Endothelial cell of umbilical vein (primary cell): ENCODE measurements around the gene INPP5A. TPM values are rescaled to one million over a fixed set of nuclear protein-coding genes. Genes with fewer than 3 reads are reported as not detected.

Experiments used
- BruUV-seq: library from RNA; stranded (reverse); fragments of 400-500 nt; replicated peaks from 2 replicates; lab custom pipeline; 2021; lab: Mats Ljungman, UMichigan
- CTCF ChIA-PET: fragments of 300-600, 350-600 bp; sonication (Branson Sonifier 250); formaldehyde crosslinking; loops from one replicate; lab custom pipeline; 2021; ENCODE audit warnings: antibody characterized with exemption, inconsistent platforms; lab: Charles Lee
- POLR2A ChIA-PET: fragments of 300-600, 350-600 bp; sonication (Branson Sonifier 250); formaldehyde crosslinking; loops from one replicate; lab custom pipeline; 2021; ENCODE audit warnings: antibody characterized with exemption, inconsistent platforms; lab: Charles Lee
- DNase-seq: peaks from one replicate; pipeline ENCODE4 v3.0.0-alpha.2; 2011; ENCODE audit warnings: low read depth, low spot score
- FAIRE-seq: peaks from 2 replicates; lab custom pipeline; 2011; peaks lifted over from hg19 to GRCh38; lab: Jason Lieb, UNC
- H2AFZ ChIP-seq: 2 replicates; pipeline ENCODE4 v1.6.0; 2012; ENCODE audit warnings: low read depth, low read length, control low read depth, inconsistent platforms
- H3K27ac ChIP-seq: 2 replicates; pipeline ENCODE4 v1.5.1; 2011; ENCODE audit warnings: low read depth, mild to moderate bottlenecking, control low read depth, low read length, moderate library complexity; ENCODE audit not compliant: insufficient read depth
- H3K27me3 ChIP-seq, 2 experiments: 2 replicates each; pipeline versions ENCODE4 v1.6.0 to v1.6.1; 2011; ENCODE audit warnings: low read length in 2 of 2, mixed read lengths in 1 of 2; ENCODE audit not compliant: control insufficient read depth in 2 of 2, insufficient read depth in 2 of 2
- H3K36me3 ChIP-seq, 2 experiments: 2 replicates in 1 of 2; 3 replicates in 1 of 2; pipeline ENCODE4 v1.5.1; 2011; ENCODE audit warnings: low read length in 2 of 2, mild to moderate bottlenecking in 1 of 2, moderate library complexity in 1 of 2; ENCODE audit not compliant: control insufficient read depth in 2 of 2, insufficient read depth in 2 of 2; ENCODE audit errors: extremely low read depth in 1 of 2
- H3K4me1 ChIP-seq: 3 replicates; pipeline ENCODE4 v1.5.1; 2011; ENCODE audit warnings: mild to moderate bottlenecking, low read length; ENCODE audit not compliant: control insufficient read depth, insufficient read depth; ENCODE audit errors: extremely low read depth
- H3K4me2 ChIP-seq: 2 replicates; pipeline ENCODE4 v1.6.1; 2011; ENCODE audit warnings: low read length, control low read depth, mixed read lengths; ENCODE audit not compliant: insufficient read depth
- H3K4me3 ChIP-seq, 3 experiments: fragments of 200-600 bp in 1 of 3; sonication (generic), shearing (Covaris generic) in 1 of 3; replicated peaks in 1 of 3; 2 replicates each; pipeline ENCODE4 v1.5.1; 2011 to 2016; ENCODE audit warnings: control low read depth in 3 of 3, low read length in 3 of 3, mild to moderate bottlenecking in 2 of 3, inconsistent platforms in 1 of 3, low read depth in 1 of 3, moderate library complexity in 1 of 3; ENCODE audit not compliant: insufficient read depth in 1 of 3
- H3K79me2 ChIP-seq: 2 replicates; pipeline ENCODE4 v1.6.0; 2012; ENCODE audit warnings: low read length, inconsistent platforms; ENCODE audit not compliant: control insufficient read depth, insufficient read depth
- H3K9ac ChIP-seq: replicated peaks from 2 replicates; pipeline ENCODE3; 2011; ENCODE audit warnings: low read length, control low read depth; ENCODE audit not compliant: insufficient read depth; ENCODE audit errors: extremely low read depth
- H3K9me1 ChIP-seq: replicated peaks from 3 replicates; pipeline ENCODE4 v1.6.0; 2011; ENCODE audit warnings: mild to moderate bottlenecking, low read length; ENCODE audit not compliant: control insufficient read depth, insufficient read depth; ENCODE audit errors: extremely low read depth
- H3K9me3 ChIP-seq: replicated peaks from 2 replicates; pipeline ENCODE4 v1.5.1; 2012; ENCODE audit warnings: low read length, inconsistent platforms; ENCODE audit not compliant: control insufficient read depth, insufficient read depth
- H4K20me1 ChIP-seq: replicated peaks from 2 replicates; pipeline ENCODE3; 2011; ENCODE audit warnings: mild to moderate bottlenecking, low read length; ENCODE audit not compliant: control insufficient read depth, insufficient read depth; ENCODE audit errors: extremely low read depth
- EZH2 ChIP-seq: IDR thresholded peaks from 2 replicates; pipeline ENCODE4 v1.6.1; 2012; ENCODE audit warnings: borderline replicate concordance, low read depth, mild to moderate bottlenecking, moderate library complexity, low read length, inconsistent platforms; ENCODE audit not compliant: severe bottlenecking
- FOS ChIP-seq: IDR thresholded peaks from 2 replicates; pipeline ENCODE4 v1.6.1; 2011; ENCODE audit warnings: mild to moderate bottlenecking, low read length, moderate library complexity, borderline replicate concordance; ENCODE audit not compliant: insufficient read depth
- GATA2 ChIP-seq: IDR thresholded peaks from 2 replicates; pipeline ENCODE4 v1.7.0; 2011; ENCODE audit warnings: low read depth, mild to moderate bottlenecking, moderate library complexity, mixed read lengths, low read length; ENCODE audit not compliant: insufficient read length, insufficient read depth
- JUN ChIP-seq: IDR thresholded peaks from 2 replicates; pipeline ENCODE4 v1.6.1; 2011; ENCODE audit warnings: borderline replicate concordance, low read depth; ENCODE audit not compliant: insufficient read length, insufficient read depth
- MYC ChIP-seq: IDR thresholded peaks from one replicate; pipeline ENCODE4 v1.6.1; 2011; ENCODE audit warnings: mild to moderate bottlenecking, low read depth, low read length
- POLR2A ChIP-seq: IDR thresholded peaks from 2 replicates; pipeline ENCODE4 v1.6.1; 2012; ENCODE audit warnings: low read depth, mild to moderate bottlenecking, control low read depth, low read length
- POLR2AphosphoS5 ChIP-seq: IDR thresholded peaks from 2 replicates; pipeline ENCODE4 v1.6.1; 2012; ENCODE audit warnings: low read depth, mild to moderate bottlenecking, control low read depth, low read length, moderate library complexity; ENCODE audit not compliant: insufficient read depth
- dilution Hi-C: fragments of 300-500 bp; cut with MboI; formaldehyde crosslinking; loops from one replicate; pipeline ENCODE4 v1.15.0; 2019; ENCODE audit warnings: low sequenced_read_pairs; ENCODE audit not compliant: extremely low pct_ligation_motif_present
- intact Hi-C: fragments of 100-400 bp; cut with micrococcal nuclease; formaldehyde crosslinking; loops from one replicate; pipeline ENCODE4 v1.10.0; 2022
- polyA plus RNA-seq, 4 experiments: library from polyadenylated mRNA; depleted of rRNA in 3 of 4; stranded (reverse) in 3 of 4; unstranded in 1 of 4; fragments of >200 nt; gene quantifications; 2 replicates each; pipeline versions ENCODE4 v1.2.1 to v1.2.3, GENCODE V29; 2011 to 2012; ENCODE audit warnings: missing spikeins in 1 of 4
- total RNA-seq: library from RNA; stranded (reverse); gene quantifications from 2 replicates; pipeline ENCODE4 v1.2.3, GENCODE V29; 2021
- TF ChIP-seq, protein P1 (sequence below): IDR thresholded peaks from 2 replicates; pipeline ENCODE4 v1.6.1; 2011; ENCODE audit not compliant: insufficient read depth, insufficient read length
- TF ChIP-seq, protein P2 (sequence below), 2 donors: IDR thresholded peaks; 1 replicate in 1 of 2; 2 replicates in 1 of 2; pipeline ENCODE4 v1.5.1; 2011; ENCODE audit warnings: low read length in 2 of 2, mild to moderate bottlenecking in 2 of 2, moderate library complexity in 2 of 2, control low read depth in 1 of 2, inconsistent platforms in 1 of 2, low read depth in 1 of 2; ENCODE audit not compliant: insufficient read depth in 1 of 2; ENCODE audit errors: extremely low read depth in 1 of 2

The INPP5A gene
- total and polyA plus RNA-seq, 2 donors (not counting 3 experiments of a cell fraction or from before 2014, with no cell fraction given): 22.9 to 33.2 TPM

DNA sequence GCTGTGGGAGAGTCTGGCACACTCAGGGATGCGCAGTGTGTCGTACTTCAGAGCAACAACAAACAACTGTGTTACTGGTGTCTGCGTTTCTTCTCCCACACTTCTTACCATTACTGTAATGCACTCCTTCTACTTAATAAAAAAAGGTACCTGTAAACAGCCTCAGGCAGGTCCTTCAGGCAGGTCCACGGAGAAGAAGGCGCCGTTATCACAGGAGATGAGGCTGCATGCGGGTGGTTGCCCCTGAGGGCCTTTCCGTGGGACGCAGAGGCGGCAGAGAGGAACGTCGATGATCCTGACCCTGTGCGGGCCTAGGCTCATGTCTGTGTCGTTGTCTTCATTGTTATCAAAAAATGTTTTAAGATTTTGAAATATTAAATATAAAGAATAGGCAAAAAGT is 219.0 kb downstream of the INPP5A start:
- no peak for FAIRE-seq
- H2AFZ ChIP-seq: no peak overlapping the region
- ChIA-PET POLR2A (no interaction called here), CTCF (no interaction called here)
- intact Hi-C loops: no loop called here
- H3K79me2 ChIP-seq: no peaks in the 10 kb centered on the region
- no peaks in the 10 kb centered on the region for H3K4me1 ChIP-seq
- no peaks in the 10 kb centered on the region for H3K9me1 ChIP-seq
- no TSS peak for BruUV-seq
- H3K27me3 ChIP-seq: no peaks in the 10 kb centered on the region
- H3K4me3 ChIP-seq: no peak overlapping the region
- H3K36me3 ChIP-seq: no peaks in the 10 kb centered on the region
- no peak overlapping the region for H3K9ac ChIP-seq
- H4K20me1 ChIP-seq: no peaks in the 10 kb centered on the region
- H3K27ac ChIP-seq: no peak overlapping the region
- no peak overlapping the region for H3K4me2 ChIP-seq
- no peaks in the 10 kb centered on the region for H3K9me3 ChIP-seq
- dilution Hi-C loops: no loop called here
- DNase-seq: no peak
- no peak for TF ChIP-seq MYC
- TF ChIP-seq FOS: no peak
- TF ChIP-seq POLR2AphosphoS5: no peak
- no peak for TF ChIP-seq EZH2
- no peak for TF ChIP-seq GATA2
- no peak for TF ChIP-seq JUN
- TF ChIP-seq, protein P1, sequence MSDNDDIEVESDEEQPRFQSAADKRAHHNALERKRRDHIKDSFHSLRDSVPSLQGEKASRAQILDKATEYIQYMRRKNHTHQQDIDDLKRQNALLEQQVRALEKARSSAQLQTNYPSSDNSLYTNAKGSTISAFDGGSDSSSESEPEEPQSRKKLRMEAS: no peak
- TF ChIP-seq, protein P2, sequence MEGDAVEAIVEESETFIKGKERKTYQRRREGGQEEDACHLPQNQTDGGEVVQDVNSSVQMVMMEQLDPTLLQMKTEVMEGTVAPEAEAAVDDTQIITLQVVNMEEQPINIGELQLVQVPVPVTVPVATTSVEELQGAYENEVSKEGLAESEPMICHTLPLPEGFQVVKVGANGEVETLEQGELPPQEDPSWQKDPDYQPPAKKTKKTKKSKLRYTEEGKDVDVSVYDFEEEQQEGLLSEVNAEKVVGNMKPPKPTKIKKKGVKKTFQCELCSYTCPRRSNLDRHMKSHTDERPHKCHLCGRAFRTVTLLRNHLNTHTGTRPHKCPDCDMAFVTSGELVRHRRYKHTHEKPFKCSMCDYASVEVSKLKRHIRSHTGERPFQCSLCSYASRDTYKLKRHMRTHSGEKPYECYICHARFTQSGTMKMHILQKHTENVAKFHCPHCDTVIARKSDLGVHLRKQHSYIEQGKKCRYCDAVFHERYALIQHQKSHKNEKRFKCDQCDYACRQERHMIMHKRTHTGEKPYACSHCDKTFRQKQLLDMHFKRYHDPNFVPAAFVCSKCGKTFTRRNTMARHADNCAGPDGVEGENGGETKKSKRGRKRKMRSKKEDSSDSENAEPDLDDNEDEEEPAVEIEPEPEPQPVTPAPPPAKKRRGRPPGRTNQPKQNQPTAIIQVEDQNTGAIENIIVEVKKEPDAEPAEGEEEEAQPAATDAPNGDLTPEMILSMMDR (IDR thresholded peaks at IDR 0.05; ENCODE audit: extremely low read depth in 1 of 2, insufficient read depth in 1 of 2, low read depth in 1 of 2, low read length in 2 of 2): no peak
- no peak for TF ChIP-seq POLR2A
